SK-N-MC (cell line): ENCODE measurements around the gene KIF26B.
"Not testable (repeated sequence)": the region's sequence is repeated elsewhere in the genome, so short reads cannot be mapped to it uniquely, and the experiment has no call there.

Experiments used
- DNase-seq: peaks from one replicate; pipeline ENCODE4 v3.0.0-alpha.2; 2011; ENCODE audit warnings: low read depth, low spot score
- H3K27ac ChIP-seq: fragments of 200-600 bp; sonication (generic); 2 replicates; pipeline ENCODE4 v1.5.1; 2016; ENCODE audit warnings: mixed run types
- H3K36me3 ChIP-seq: fragments of 200-600 bp; sonication (generic); 2 replicates; pipeline ENCODE4 v1.6.1; 2017; ENCODE audit warnings: antibody characterized with exemption, low read length, mixed read lengths; ENCODE audit not compliant: insufficient read depth
- H3K4me3 ChIP-seq: fragments of 200-600 bp; sonication (generic); 2 replicates; pipeline ENCODE4 v1.5.1; 2016
- H3K9ac ChIP-seq: fragments of 200-600 bp; sonication (generic); 2 replicates; pipeline ENCODE4 v1.8.0; 2017; ENCODE audit warnings: mixed run types, mixed read lengths; ENCODE audit not compliant: insufficient read length
- H3K9me3 ChIP-seq: fragments of 200-600 bp; sonication (generic); 2 replicates; pipeline ENCODE4 v1.6.1; 2017; ENCODE audit warnings: low read depth, mild to moderate bottlenecking, antibody characterized with exemption, low read length, moderate library complexity, mixed read lengths
- EZH2 ChIP-seq: fragments of 200-600 bp; sonication (generic); IDR thresholded peaks from one replicate; pipeline ENCODE4 v1.6.1; 2017; ENCODE audit warnings: antibody characterized with exemption
- FOXP2 ChIP-seq: optimal IDR thresholded peaks from 2 replicates; pipeline ENCODE3; 2011; ENCODE audit warnings: mild to moderate bottlenecking, moderate library complexity; ENCODE audit not compliant: insufficient read depth; ENCODE audit errors: extremely low read length, control extremely low read depth
- POLR2AphosphoS5 ChIP-seq: IDR thresholded peaks from 2 replicates; pipeline ENCODE4 v1.6.1; 2012; ENCODE audit warnings: mild to moderate bottlenecking, low read depth, low read length, borderline replicate concordance

KIF26B gene

DNA sequence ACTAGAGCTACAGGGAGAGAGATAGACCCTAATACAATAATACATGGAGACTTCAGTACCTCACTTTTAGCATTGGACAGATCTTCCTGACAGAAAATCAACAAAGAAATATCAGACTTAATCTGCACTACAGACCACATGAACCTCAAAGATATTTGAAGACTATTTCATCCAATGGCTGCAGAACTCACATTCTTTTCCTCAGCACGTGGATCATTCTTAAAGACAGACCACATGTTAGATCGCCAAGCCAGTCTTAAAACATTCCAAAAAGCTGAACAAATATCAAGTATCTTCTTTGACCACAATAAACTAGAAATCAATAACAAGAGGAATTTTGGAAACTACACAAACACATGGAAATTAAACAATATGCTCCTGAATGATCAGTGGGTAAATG lies 576.0 kb downstream of the KIF26B start:
- Histone ChIP-seq H3K4me3 (no peak overlapping the region), H3K27ac (no peak overlapping the region), H3K36me3 (no peaks in the 10 kb centered on the region), H3K9me3 (no peaks in the 10 kb centered on the region), H3K9ac (no peak overlapping the region)
- no peak for DNase-seq
- TF ChIP-seq EZH2 (no peak), FOXP2 (no peak), POLR2AphosphoS5 (no peak)

DNA sequence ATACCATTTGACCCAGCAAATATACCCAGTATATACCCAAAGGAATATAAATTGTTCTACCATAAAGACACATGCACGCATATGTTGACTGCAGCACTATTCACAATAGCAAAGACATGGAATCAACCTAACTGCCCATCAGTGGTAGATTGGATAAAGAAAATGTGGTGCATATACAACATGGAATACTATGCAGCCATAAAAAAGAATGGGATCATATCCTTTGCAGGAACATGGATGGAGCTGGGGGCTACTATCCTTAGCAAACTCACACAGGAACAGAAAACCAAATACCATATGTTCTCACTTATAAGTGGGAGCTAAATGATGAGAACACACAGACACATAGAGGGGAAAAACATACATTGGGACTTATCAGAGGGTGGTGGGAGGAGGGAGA lies 585.6 kb downstream of the KIF26B start:
- H3K9ac ChIP-seq, DNase-seq, H3K27ac ChIP-seq, H3K9me3 ChIP-seq, H3K36me3 ChIP-seq, H3K4me3 ChIP-seq: not testable (repeated sequence)

DNA sequence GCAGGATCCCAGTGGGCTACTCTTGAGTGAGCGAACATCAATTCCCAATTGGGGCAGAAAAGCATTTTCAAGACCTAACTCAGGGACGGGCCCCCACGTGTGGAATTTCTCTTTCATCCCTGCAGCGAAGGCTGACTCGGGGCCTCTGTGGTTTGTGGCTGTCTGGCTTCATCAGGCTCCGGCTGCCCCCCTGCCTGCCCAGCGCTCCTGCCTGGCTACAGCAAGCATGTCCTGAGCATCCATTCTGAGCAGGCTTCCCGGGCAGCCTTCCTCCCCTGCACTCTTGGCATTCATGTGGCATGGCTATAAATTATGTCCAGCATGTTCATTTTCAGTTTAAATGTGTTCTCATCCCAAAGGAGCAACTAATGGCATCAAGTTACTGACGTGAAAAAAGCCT lies 588.1 kb downstream of the KIF26B start:
- H3K9ac ChIP-seq, result no peak overlapping the region
- no peaks in the 10 kb centered on the region for H3K9me3 ChIP-seq
- H3K27ac ChIP-seq, result no peak overlapping the region
- H3K4me3 ChIP-seq, result no peak overlapping the region
- no peak for DNase-seq
- no peaks in the 10 kb centered on the region for H3K36me3 ChIP-seq
- TF ChIP-seq POLR2AphosphoS5 (no peak), EZH2 (no peak), FOXP2 (no peak)

DNA sequence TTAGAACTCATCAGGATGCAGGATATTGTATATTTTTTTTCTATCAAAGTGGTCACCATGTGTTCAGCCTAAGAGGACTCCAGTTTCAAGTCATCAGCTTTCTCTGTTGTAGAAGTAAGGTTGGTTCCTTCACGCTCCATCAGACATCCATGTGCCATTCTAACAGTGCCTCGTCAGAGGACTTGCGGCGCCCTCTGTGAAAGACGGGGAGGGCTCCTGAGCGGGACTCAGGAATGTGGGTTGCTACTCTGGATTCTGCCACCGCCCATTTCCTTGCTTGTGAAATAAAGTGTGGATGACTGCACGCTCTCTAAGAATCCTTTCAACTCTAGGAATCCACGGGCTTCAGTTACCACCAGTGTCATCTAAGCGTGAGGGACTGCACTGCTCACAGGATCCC lies 593.5 kb downstream of the KIF26B start:
- TF ChIP-seq FOXP2, result no peak
- TF ChIP-seq POLR2AphosphoS5, result no peak
- TF ChIP-seq EZH2, result no peak
- H3K36me3 ChIP-seq, result no peaks in the 10 kb centered on the region
- no peaks in the 10 kb centered on the region for H3K9me3 ChIP-seq
- no peak for DNase-seq
- no peak overlapping the region for H3K27ac ChIP-seq
- H3K4me3 ChIP-seq, result no peak overlapping the region
- no peak overlapping the region for H3K9ac ChIP-seq

DNA sequence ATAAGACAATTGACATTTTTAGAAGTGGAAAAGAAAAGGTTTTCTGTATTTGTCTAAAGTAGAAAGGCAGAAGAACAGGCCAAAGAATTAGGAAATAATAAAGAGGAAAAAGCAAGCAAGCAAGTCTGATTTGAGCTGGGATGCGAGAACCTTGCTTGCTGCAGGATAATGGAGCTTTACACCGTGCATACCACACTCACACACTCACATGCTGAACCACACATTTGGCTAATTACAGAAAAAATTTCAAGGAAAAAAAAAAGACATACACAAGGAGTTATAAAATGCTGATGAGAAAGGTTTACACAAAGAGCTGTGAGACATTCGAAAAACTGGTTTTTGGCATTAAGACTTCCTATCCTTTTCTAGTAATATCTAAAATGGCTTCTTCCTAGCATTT lies 593.9 kb downstream of the KIF26B start:
- TF ChIP-seq EZH2 (no peak), POLR2AphosphoS5 (no peak), FOXP2 (no peak)
- Histone ChIP-seq H3K36me3 (no peaks in the 10 kb centered on the region), H3K9ac (no peak overlapping the region), H3K4me3 (no peak overlapping the region), H3K9me3 (no peaks in the 10 kb centered on the region), H3K27ac (no peak overlapping the region)
- DNase-seq, result no peak

DNA sequence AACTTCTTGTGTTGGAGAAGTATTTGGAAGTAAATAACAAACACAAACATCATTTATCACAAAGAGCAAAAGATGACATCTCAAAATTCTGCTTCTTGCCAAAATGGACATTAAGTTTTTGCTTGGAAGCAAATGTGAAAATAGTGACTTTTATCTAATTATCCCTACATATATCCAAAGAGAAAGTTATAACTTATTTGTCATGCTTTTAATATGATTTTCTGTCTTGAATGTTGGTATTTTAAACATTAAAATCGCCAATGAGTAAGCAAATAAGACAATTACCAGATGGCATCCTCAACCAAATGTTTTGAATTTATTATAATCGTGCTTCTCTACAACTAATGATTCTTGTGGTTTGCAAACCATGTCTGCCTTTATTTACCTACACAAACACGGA lies 594.3 kb downstream of the KIF26B start:
- Histone ChIP-seq H3K36me3 (no peaks in the 10 kb centered on the region), H3K9me3 (no peaks in the 10 kb centered on the region), H3K9ac (no peak overlapping the region), H3K4me3 (no peak overlapping the region), H3K27ac (no peak overlapping the region)
- no peak for DNase-seq
- no peak for TF ChIP-seq FOXP2
- no peak for TF ChIP-seq POLR2AphosphoS5
- TF ChIP-seq EZH2, result no peak

DNA sequence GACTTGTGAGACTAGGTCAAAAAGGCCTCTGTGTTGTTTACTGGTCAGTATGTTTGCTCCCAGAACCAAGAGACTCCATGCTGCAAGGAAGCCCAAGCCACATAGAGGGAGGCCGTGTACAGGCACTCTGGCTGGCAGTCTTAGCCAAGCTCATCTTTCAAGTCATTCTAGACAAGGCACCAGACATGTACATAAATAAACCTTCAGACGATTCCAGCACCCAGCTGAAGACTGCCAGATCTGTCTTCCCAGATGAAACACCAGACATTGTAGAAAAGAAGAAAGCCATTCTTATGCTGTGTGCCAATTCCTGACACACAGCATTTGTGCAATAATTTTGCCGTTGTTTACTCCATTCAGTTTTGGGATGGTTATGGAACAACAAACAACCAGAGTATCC lies 595.5 kb downstream of the KIF26B start:
- H3K9ac ChIP-seq, result no peak overlapping the region
- H3K27ac ChIP-seq, result no peak overlapping the region
- no peak for DNase-seq
- no peaks in the 10 kb centered on the region for H3K36me3 ChIP-seq
- H3K9me3 ChIP-seq, result no peaks in the 10 kb centered on the region
- H3K4me3 ChIP-seq, result no peak overlapping the region
- TF ChIP-seq POLR2AphosphoS5 (no peak), EZH2 (no peak), FOXP2 (no peak)

DNA sequence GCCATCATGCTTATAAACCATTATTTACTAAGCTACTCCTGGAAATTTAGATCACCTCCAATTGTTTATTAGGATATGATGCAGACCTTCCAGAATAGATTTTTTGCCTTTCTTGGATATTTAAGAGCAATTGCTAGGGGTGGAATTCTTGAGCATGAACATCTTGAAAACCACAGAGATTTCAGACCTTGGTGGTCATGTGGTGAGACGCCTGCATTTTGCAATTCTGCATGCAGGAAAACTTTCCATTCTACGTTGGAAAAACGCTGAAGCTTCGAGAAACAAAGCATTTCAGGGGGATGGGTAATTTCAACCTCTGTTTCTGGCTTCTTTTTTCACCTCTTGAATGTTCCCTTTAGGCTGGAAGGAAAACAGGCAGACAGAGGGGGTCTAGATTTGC lies 596.3 kb downstream of the KIF26B start:
- peak overlapping the region; percentile 17; the same call in 1 of the 2 replicates for H3K4me3 ChIP-seq

DNA sequence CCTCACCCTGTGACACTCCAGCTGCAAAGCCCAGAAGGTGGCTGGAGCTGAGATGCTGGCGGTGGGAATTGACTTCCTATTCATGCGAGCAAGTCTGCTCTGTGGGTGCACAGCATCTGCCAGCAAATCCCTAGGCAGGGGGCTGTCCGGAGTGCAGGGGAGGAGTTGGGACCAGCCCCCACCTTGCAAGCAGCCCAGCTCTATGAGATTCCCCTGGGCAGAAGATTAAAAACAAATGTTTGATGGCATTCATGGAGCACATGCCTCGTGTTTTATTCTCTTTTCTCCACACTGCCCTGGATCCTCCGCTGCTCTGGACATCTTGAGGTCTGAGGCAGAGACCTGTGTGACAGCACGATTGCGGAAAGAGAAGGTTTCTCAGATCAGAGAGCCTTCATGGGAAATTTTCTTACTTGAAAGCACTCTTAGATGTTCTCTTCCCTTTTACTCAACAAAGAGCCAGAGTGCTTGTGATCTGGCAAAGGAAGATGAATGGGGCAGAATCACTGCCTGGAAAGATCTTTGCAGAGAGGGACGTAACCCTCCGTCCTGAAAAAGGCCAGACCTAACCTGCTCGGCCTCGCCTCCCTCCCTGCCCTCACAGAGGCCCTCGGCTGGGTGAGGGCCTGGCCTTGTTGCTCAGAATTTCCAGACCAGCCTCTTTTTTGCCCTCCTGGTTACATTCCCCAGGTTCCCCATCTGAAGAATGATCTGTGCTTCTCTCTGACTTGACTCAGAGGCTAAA lies 597.1 kb downstream of the KIF26B start:
- DNase-seq, result no peak
- Histone ChIP-seq H3K4me3 (peak overlapping the region; percentile 17; the same call in 1 of the 2 replicates), H3K27ac (no peak overlapping the region), H3K9ac (no peak overlapping the region), H3K36me3 (no peaks in the 10 kb centered on the region), H3K9me3 (no peaks in the 10 kb centered on the region)
- TF ChIP-seq POLR2AphosphoS5 (no peak), EZH2 (no peak), FOXP2 (no peak)

More for the DNA sequence above, 596.3 kb downstream of the KIF26B start:
- no peak for DNase-seq
- Histone ChIP-seq H3K9me3 (no peaks in the 10 kb centered on the region), H3K9ac (no peak overlapping the region), H3K36me3 (no peaks in the 10 kb centered on the region), H3K27ac (peak overlapping the region; percentile 37; the same call in 1 of the 2 replicates)
- no peak for TF ChIP-seq EZH2
